Activated CD4-positive, alpha-beta T cell treated with anti-CD3 and anti-CD28 coated beads, Interleukin-10, Interleukin-2, amounts not matched to agents 100 ng/mL and 50 ng/mL, durations not matched to agents 16 hours and 8 hours (primary cell): ENCODE measurements around the gene CDH19.

Experiments
- DNase-seq: peaks from one replicate; pipeline ENCODE4 v3.0.0-alpha.2; 2020

Gene CDH19

GRCh38 chr18:66603941-66604627 lies at the start of gene CDH19:
Gene CDH19 (minus strand): TSS chr18:66604090. CDS start chr18:66572204, 31,886 bp downstream.
- no peak for DNase-seq

GRCh38 chr18:66647671-66648070 lies 43.8 kb upstream of the CDH19 start:
- DNase-seq, result no peak

GRCh38 chr18:66646609-66647008 lies 42.7 kb upstream of the CDH19 start:
- DNase-seq, result no peak

GRCh38 chr18:66645983-66646382 lies 42.1 kb upstream of the CDH19 start:
- DNase-seq, result no peak

- DNase-seq, result no peak
These were observed 37.2 kb upstream of the CDH19 start for GRCh38 chr18:66641056-66641455.

- DNase-seq, result no peak
These were observed 36.5 kb upstream of the CDH19 start for GRCh38 chr18:66640431-66640830.

- DNase-seq, result no peak
These were observed 35.2 kb upstream of the CDH19 start for GRCh38 chr18:66638856-66639629.

GRCh38 chr18:66635342-66635741 lies 31.5 kb upstream of the CDH19 start:
- DNase-seq, result no peak

GRCh38 chr18:66632756-66633155 lies 28.9 kb upstream of the CDH19 start:
- DNase-seq, result no peak

GRCh38 chr18:66630831-66631230 lies 26.9 kb upstream of the CDH19 start:
- DNase-seq, result no peak

GRCh38 chr18:66623821-66624220 lies 19.9 kb upstream of the CDH19 start:
- no peak for DNase-seq

- no peak for DNase-seq
These were observed 18.1 kb upstream of the CDH19 start for GRCh38 chr18:66621816-66622576.

GRCh38 chr18:66616523-66616983 lies 12.7 kb upstream of the CDH19 start:
- DNase-seq, result peak; percentile 2

GRCh38 chr18:66615176-66615575 lies 11.3 kb upstream of the CDH19 start:
- DNase-seq, result no peak

- DNase-seq, result no peak
These were observed 3.7 kb upstream of the CDH19 start for GRCh38 chr18:66607632-66608031.

GRCh38 chr18:66601649-66602048 lies 2.2 kb downstream of the CDH19 start:
- no peak for DNase-seq

GRCh38 chr18:66599190-66599589 lies 4.7 kb downstream of the CDH19 start:
- DNase-seq, result no peak

GRCh38 chr18:66587430-66587829 lies 16.5 kb downstream of the CDH19 start:
- DNase-seq, result no peak

- no peak for DNase-seq
These were observed 21.7 kb downstream of the CDH19 start for GRCh38 chr18:66582211-66582610.

GRCh38 chr18:66575263-66575662 lies 28.6 kb downstream of the CDH19 start:
- no peak for DNase-seq

- DNase-seq, result no peak
These were observed 32.0 kb downstream of the CDH19 start for GRCh38 chr18:66571845-66572244.

GRCh38 chr18:66566616-66567015 lies 37.3 kb downstream of the CDH19 start:
- no peak for DNase-seq

GRCh38 chr18:66564236-66564635 lies 39.7 kb downstream of the CDH19 start:
- no peak for DNase-seq

GRCh38 chr18:66562279-66562678 lies 41.6 kb downstream of the CDH19 start:
- no peak for DNase-seq
